HG03045 (cell line): ENCODE results near the gene IRF2.

Source experiments
- ATAC-seq: cut with Tn5 transposase; IDR thresholded peaks from one replicate; pipeline ENCODE4 v1.9.1; 2021; ENCODE audit warnings: mild to moderate bottlenecking, moderate library complexity; ENCODE audit not compliant: unreplicated experiment

Gene IRF2

DNA sequence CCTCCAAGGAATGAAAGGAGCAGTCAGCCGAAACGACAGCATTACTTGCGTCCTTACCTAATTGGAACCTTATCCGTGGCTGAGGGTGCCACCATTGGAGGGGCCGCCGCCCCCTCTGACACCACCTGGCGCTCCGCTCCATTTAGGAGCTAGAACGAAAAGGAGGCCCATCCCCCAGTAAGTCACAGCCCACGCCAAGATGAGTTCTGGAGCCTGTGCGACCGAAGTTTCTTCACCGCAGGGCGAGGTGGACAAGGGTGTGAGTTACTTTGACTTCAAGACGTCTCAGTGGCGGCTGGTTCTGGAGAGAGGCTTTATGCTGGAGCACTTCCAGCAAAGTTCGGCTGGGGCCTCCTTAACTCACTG, 729 bp upstream of the IRF2 start:
- peak; percentile 25 for ATAC-seq

DNA sequence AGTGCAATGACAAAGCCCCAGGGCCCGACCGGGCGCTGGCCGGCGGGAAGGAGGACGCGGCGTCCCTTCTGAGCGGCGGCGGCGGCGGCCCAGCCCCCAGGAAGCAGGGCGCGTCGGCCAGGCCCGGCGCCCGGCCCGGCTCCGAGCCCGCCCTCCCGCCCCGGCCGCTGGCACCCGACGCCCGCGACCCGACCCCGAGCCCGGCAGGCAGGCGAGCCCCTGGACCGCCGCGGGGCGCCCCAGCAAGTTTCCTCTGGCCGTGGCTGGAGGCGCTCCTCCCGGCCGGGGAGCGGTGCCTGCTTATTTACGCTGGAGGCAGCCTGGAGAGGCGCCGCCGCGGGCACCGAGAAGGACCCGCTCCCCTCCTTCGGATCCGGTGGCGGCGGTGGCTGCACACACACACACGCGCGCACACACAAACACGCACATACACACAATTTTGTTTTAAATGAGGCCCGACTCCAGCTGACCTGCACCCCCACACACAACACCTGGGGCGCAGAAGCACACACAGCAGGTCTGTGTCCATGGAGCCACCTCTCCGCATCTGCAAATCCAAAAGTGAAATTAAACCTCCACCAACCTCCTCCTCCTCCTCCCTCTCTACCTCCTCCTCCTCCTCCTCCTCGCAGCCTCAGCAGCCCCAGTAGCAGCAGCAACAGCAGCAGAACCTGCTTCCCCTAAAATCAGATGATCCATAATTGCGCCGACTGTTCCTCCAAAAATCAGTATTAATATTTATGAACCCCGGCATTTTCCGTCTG, 669 bp downstream of the IRF2 start:
- peak; percentile 2 for ATAC-seq

DNA sequence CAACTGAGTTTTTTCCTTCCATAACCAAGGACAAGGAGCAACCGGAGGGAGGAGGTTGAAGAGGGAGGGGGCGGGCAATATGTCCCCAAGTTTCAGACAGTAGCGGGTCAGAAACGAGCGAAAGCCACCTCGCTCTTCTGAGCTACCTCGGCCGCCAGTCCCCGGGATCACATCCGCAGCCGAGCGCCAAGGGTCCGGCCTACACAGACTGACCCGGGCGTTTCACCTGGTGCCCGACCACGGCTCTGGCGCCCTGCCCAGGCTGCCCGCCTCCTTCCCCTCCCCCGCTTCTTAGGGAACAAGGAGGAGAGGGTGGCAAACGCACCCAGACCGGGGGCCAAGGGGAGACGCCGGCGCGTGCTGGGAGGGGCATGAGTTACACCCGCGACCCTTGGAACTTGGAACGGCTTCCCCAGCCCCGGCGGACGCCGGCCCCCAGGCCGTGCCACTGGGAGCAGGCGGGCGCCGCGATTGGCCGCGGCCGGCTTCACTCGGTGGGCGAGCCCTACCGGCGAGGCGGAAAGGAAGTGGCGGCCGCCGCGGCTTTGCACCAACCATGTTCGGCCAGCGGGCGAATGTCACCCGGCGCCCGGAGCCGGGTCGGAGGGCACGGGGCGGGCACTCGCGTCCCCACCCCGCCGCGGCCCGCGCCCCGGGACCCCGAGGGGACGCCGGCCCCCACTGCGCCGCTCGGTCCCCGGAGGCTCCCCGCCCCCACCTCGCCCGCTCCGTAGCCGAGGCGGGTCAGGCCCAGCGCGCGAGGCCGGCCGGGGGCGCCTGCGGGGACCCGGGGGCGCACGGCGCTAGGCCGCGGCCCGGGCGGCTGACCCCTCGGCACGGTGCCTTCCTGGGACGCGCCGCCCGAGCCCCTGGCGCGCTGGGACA, 1.5 kb downstream of the IRF2 start:
- peak; percentile 26 for ATAC-seq

DNA sequence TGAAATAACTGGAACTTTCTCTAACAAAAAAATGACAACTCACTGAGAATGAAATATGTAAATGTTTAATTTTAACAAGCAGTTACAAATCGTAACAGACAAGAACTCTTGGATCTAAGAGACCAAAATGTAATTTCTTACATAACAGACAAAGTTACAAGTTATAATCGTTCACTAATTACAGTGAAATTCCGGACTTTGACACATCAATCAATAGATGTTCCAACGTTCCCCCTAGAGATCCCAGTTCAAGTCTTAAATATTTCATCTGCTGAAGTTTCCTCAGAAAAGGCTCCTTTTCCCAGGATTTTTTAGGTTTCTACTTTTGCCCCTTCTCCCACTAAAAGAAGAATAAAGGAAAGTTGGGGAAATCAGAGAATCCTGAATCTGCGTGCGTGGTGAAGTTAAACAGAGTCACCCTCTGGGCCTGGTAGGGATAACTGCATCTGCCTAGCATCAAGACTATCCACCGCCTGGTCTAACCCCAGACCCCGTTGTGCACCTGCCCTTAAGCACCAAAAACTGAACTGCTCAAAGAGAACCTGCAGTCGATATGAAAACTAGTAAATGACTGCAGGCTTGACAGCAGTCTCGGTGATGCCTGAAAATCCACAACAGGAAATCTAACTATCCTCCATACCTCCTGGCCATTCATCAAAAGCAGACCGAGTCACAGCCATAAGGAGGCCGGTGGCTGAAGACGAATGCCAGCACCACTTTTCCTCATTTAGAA, 2.3 kb downstream of the IRF2 start:
- no peak for ATAC-seq

DNA sequence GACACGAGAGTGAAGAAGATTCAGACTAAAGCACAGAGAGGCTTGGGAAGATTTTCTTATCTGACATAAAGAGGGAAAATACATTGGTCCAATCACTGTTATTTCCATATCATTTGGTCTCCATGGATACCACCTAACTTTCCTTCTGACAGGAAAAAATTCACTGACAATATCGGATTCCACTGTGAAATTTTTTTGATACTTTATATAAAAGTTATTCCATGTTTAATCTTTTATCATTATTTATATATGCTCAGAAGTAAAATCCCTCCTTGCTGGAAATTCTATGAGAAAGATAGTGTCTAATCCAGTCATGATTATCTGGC, 3.6 kb downstream of the IRF2 start:
- ATAC-seq: no peak

DNA sequence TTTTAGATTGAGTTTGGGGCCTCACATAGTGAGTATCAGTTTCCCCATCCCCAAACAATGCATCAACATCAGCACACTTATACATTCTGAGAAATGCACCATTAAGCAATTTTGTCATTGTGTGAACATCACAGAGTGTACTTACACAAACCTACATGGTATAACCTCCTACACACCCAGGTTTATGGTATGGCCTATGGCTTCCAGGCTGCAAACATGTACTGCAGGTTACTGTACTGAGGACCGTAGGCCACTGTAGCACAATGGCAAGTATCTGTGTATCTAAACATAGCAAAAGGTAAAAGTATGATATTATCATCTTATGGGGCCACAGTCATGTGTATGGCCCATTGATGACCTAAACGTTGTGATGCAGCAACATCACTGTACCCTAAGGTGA, 7.7 kb downstream of the IRF2 start:
- ATAC-seq: no peak

DNA sequence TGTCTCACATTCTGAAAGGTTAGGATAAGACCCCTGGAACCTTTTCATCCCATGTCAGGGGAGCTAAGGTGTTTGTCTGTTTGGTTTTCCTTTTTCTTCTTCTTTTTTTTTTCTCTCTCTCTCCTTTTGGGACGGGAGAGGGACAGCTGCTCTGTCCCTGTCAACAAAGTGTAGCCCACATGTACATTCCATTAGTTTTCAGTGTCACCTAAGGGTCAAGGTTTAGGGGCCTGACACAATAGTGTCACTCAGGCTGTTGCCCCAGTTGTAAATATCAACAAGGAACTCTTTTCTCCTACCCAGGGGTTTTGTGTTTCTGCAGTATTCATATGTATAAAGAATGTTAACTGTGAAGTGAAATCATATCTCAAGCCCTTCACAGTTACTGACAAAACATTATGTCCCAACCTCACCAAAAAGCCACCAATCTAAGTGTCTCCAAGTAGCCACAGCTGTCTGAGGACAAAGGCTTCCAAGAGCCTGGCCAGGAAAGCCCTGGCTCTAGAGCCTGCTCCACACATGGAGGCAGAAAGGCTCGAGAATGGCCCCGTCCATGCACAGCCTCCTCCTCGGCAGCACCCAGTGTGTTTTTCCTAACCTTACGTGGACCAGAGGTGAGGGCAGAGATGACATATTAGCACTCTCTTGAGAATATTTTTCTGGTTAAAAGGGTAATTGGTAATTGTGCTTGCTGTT, 9.4 kb downstream of the IRF2 start:
- ATAC-seq: no peak

DNA sequence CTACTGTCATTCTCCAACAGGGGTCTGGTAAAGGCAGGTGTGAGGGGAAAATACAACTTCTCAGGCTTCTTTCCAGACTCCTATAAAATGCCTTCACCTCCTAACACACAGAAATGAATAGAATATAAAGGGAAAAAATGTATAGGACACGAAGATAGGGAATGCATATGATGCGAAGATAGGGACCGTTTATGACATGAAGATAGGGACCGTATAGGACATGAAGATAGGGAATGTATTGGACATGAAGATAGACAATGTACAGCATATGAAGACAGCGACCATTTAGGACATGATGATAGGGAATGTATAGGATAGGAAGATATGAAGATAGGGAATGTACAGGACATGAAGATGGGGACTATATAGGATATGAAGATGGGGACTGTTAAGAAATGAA, 10.5 kb downstream of the IRF2 start:
- no peak for ATAC-seq

DNA sequence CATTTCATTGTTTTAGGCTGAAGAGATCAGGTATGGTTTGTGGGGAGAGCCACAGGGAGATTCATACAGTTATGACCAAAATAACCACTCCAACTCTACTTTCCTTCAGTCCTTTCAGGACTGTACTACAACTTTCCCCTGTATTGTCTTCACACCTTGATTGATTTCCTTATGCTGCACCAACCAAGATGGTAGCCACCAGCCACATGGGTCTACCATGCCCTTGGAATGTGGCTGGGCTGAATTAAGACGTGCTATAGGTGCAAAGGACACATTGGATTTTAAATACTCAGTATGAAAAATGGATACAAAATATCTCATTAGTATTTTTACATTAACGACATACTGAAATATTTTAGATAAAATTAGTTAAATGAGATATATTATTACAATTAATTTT, 11.2 kb downstream of the IRF2 start:
- ATAC-seq: no peak

DNA sequence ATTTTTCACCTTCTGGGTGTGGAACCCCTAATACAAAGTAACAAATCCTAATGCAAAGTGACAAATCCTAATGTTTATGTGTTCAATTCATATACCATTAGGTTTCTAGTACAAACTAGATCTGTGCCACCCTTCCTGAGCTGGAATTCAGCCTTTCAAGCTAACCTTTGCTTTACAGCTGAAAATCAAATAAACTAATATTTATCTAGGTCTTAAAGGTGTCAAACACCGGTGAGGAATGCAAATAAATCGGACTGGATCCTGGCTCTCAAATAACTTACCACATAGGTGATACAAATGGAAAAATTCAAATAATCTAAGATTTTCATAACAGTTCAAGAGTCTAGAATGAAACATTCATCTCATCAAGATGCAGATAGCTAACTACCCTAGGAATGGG, 11.6 kb downstream of the IRF2 start:
- ATAC-seq: no peak

DNA sequence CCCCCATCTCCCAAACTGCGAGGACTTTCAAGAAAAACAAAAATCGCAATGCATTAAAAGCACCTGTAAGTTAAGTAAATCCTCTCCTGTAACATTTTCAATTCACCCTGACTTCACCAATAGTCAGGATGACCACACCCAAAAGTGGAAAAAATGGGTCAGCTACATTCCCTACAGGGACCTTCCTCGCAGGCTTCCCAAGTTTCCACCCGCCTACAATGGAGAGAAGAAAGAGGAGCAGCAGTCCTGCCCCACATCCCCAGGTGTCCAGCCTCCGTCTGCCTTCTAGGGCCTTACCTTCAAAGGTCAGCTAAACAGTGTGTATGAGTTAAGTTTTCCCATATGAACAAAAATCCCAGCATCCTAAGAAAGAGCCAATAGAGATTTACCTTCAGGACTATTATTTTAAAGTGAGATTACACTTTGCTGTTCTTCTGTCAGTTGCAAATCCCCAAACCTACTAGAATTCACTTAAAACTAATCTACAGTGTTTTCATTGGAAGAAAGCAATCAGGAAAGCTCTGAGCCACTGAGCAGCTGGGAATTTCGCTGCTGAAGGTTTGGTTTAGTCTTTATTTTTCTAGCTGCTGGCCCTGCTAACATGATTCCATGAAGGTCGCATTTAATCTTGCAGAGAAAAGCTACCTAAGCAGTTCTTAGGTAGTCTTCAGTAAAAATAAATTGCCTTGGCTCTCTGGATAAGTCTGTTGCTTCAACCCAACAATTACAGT, 12.5 kb downstream of the IRF2 start:
- no peak for ATAC-seq

DNA sequence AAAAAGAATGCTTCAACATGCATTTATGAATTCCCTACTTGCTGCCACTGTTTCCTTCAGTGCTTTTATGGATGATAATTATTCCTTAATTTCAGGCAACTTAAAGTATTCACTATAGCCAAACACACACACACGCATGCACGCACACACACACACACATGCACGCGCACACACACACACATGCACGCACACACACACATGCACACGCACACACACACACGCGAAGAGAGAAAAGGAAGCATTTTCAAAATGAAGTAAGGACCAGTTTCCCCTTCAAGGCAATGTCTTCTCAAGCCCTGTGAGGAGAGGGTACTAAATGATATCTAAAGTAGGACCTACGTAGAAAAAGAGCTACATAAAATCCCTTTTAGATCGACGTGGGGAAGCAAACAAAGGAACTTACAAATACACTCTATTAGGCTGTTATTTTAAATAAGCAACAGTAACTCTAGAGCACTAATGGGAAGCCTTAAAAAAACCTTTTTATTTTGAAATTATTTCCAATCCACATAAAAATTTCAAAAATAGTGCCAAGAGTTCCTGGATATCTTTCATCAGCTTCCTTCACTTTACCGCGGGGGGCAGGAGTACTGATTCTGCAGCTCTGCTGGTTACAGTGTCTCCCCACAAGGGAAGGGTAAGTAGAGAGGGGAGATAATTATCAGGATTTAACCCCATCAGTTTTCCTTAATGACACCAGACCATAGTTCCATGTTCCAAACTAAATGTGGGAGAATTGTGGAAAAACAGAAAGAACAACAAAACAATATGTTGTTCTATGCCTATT, 13.7 kb downstream of the IRF2 start:
- no peak for ATAC-seq

DNA sequence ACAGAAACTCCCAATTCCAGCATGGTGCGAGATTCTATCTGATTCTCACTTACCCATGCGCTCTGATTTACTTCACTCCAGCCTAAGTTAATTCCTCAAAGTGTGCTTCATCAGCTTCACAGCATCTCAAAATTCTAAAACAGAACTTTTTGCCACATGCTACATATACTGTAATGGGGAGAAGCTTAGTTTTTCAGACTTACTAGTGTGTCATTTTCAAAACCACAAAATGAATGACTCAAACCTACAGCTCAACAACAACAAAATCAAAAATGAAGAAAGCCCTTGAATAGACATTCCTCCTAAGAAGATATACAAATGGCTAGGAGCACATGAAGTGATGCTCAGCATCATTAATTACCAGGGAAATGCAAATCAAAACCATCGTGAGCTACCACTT, 14.9 kb downstream of the IRF2 start:
- ATAC-seq: no peak

DNA sequence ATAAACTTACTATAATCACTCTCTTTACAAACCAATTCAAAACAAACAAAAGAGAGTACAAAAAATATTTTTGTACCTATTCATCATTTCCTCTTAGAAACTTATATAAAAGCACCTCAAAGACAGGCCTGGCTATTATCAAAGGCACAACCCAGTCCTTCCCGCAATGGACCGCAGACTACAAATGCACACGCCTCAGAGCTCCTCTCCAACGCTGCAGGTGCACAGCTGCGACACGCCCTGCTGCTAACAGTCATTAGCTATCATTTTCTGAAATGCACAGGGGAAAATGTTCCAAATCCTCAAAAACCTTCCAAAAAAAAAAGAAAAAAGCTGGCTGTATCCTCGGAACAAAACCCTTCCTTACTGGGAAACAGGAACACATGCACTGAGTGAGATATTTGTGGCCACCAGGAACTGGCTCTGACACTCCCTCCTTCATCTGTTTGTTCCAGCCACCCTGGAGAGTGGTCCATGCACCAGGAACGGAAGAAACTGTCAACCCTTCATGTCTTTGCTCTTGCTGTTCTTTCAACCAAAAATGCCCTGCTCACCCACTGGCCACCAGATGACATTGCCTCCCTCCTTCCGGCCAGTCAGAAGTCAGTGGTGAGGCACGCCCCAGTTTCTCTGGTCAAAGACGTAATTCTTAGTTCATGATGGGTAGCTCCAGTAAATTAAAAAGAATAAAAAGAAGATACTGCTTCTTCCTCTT, 16.7 kb downstream of the IRF2 start:
- ATAC-seq: no peak

DNA sequence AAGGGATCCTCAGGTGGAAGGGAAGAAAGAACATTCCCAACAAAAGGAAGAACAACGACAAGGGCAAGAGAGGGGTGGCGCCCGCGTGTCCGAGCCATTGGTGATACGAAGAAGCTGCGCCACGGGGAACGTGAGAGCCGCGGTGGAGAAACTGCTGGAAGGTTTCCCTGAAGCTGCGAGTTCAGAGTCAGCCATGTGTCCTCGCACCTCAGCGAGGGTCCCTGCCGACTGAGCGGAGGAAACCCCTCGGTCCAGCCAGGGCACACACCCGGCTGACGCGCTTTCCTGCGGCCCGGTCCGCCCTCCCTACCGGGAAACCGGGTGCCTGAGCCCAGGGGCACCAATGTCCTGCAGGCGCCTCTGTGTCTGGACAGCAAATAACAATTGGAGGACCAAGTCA, 18.0 kb downstream of the IRF2 start:
- ATAC-seq: no peak

DNA sequence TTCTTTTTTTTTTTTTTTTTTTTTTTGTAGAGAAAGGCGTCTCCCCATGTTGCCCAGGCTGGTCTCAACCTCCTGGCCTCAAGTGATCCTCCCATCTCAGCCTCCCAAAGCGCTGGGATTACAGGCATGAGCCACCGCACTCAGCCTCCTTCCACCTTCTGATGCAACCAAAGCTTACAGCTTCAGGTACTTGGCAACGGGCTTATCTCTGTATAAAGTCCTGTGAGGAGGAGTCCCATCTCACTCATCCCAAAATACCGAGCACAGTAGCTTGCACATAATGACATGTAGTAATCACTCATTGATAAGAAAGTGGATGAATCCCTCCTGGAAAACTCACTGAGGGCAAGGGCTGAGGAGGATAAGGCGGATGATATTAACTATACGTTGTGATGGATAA, 19.1 kb downstream of the IRF2 start:
- ATAC-seq: no peak

DNA sequence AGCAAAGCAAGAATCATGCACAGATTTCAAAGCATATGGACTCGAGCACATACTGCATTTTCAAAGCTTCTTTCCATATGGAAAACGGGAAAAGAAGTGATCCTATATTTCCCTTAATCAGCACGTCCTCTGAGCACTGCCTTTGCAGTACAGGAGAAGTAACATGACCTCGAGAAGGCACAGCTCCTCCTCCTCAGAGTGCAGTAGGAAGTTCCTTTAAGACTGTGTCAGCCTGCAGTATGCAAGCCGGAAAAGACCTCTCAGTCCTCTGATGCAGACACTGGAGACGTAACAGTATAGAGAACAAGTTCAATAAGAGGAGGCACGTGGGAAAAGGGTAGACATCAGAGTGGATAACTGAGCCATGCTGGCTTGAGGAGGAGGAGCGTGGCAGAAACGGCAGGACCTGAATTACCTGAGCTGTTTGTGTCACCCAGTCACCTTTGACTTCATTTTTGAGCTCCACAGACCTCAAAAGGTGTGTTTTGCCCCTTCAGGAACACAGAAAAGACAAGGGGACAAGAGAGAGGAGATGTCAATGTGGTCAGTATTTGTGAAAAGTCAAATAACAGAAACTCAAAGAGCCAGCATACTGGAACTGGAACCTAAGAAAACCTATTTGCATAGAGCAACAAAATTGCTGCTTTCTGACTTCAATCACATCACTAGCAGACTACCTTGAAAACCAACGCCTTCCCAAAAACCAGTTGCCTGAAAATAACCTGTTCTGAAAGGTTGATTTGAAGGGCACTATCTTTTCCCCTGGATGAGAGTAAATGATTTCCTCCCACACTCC, 20.8 kb downstream of the IRF2 start:
- peak; percentile 66 for ATAC-seq

DNA sequence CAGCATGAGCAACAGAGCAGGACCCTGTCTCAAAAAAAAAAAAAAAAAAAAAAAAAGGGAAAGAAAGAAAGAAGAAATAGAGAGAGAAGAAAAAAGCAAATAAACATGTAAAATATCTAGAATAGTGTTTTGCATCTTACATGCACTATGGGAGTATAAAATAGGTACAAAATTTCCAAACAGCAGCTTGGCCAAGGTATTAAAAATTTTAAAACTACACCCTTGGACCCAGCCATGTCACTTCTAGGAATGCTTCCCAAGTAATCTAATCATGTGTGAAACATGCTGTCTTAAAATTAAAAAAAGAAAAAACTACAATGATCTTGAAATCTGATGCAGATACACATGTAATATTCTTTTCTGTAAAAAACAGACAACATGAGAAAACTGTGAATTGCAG, 21.6 kb downstream of the IRF2 start:
- no peak for ATAC-seq
